Measurements from ENCODE around the gene TUBA4A. TPM values are rescaled to one million over a fixed set of nuclear protein-coding genes. Genes with fewer than 3 reads are reported as not detected.

The TUBA4A gene
- 100 to 1,000 TPM in 1 of 2 donors, 10 to 100 TPM in 1; 89.0 to 161 TPM for polyA plus RNA-seq

GRCh38 chr2:219253753-219254589 lies at the start of gene TUBA4A:
TUBA4A (minus strand) TSS chr2:219253918; CDS start chr2:219253858, 60 bp downstream.
- no peaks in the 10 kb centered on the region for H3K27me3 ChIP-seq (ENCODE audit: control insufficient read depth in 1 of 2, insufficient read depth in 2 of 2, low read length in 2 of 2)
- no peaks in the 10 kb centered on the region for H3K9me3 ChIP-seq (ENCODE audit: control insufficient read depth in 2 of 2, insufficient read depth in 1 of 2, low read depth in 1 of 2, low read length in 1 of 2)
- H3K36me3 ChIP-seq (ENCODE audit: control insufficient read depth in 2 of 2, insufficient read depth in 2 of 2, low read length in 1 of 2) = peaks cover 3 to 14% of the 10 kb centered on the region in 2 donors
- WGBS, 2 donors = 0 to 1% methylated on average over 74 to 76 of the region's 76 CpGs
- H3K4me3 ChIP-seq (ENCODE audit: low read depth in 1 of 2, low read length in 2 of 2) = peak within 1 kb of the TSS; percentile 68 to 84
- peaks cover 8 to 30% of the 10 kb centered on the region in 2 donors for H3K4me1 ChIP-seq (ENCODE audit: control insufficient read depth in 2 of 2, insufficient read depth in 2 of 2, low read length in 1 of 2)
- peak within 1 kb of the TSS; percentile 90 to 91 for H3K27ac ChIP-seq (ENCODE audit: low read depth in 2 of 2, low read length in 1 of 2)

GRCh38 chr2:219302412-219302968 lies 48.8 kb upstream of the TUBA4A start:
- Histone ChIP-seq H3K4me3 (ENCODE audit: low read depth in 1 of 2, low read length in 2 of 2) (no peak overlapping the region), H3K27ac (ENCODE audit: low read depth in 2 of 2, low read length in 1 of 2) (no peak overlapping the region), H3K36me3 (ENCODE audit: control insufficient read depth in 2 of 2, insufficient read depth in 2 of 2, low read length in 1 of 2) (no peaks in the 10 kb centered on the region), H3K4me1 (ENCODE audit: control insufficient read depth in 2 of 2, insufficient read depth in 2 of 2, low read length in 1 of 2) (peaks cover 0 to 3% of the 10 kb centered on the region in 2 donors), H3K27me3 (ENCODE audit: control insufficient read depth in 1 of 2, insufficient read depth in 2 of 2, low read length in 2 of 2) (no peaks in the 10 kb centered on the region), H3K9me3 (ENCODE audit: control insufficient read depth in 2 of 2, insufficient read depth in 1 of 2, low read depth in 1 of 2, low read length in 1 of 2) (no peaks in the 10 kb centered on the region)
- 65 to 68% methylated on average over 11 of the region's 11 CpGs for WGBS, 2 donors

- Histone ChIP-seq H3K36me3 (ENCODE audit: control insufficient read depth in 2 of 2, insufficient read depth in 2 of 2, low read length in 1 of 2) (no peaks in the 10 kb centered on the region), H3K9me3 (ENCODE audit: control insufficient read depth in 2 of 2, insufficient read depth in 1 of 2, low read depth in 1 of 2, low read length in 1 of 2) (no peaks in the 10 kb centered on the region), H3K4me1 (ENCODE audit: control insufficient read depth in 2 of 2, insufficient read depth in 2 of 2, low read length in 1 of 2) (peaks cover 0 to 3% of the 10 kb centered on the region in 2 donors), H3K4me3 (ENCODE audit: low read depth in 1 of 2, low read length in 2 of 2) (no peak overlapping the region), H3K27ac (ENCODE audit: low read depth in 2 of 2, low read length in 1 of 2) (no peak overlapping the region), H3K27me3 (ENCODE audit: control insufficient read depth in 1 of 2, insufficient read depth in 2 of 2, low read length in 2 of 2) (no peaks in the 10 kb centered on the region)
- 61 to 66% methylated on average over 5 of the region's 5 CpGs for WGBS, 2 donors
Measured at GRCh38 chr2:219300022-219300421, 46.3 kb upstream of the TUBA4A start.

- H3K27ac ChIP-seq (ENCODE audit: low read depth in 2 of 2, low read length in 1 of 2) = no peak overlapping the region
- H3K9me3 ChIP-seq (ENCODE audit: control insufficient read depth in 2 of 2, insufficient read depth in 1 of 2, low read depth in 1 of 2, low read length in 1 of 2) = no peaks in the 10 kb centered on the region
- no peaks in the 10 kb centered on the region for H3K27me3 ChIP-seq (ENCODE audit: control insufficient read depth in 1 of 2, insufficient read depth in 2 of 2, low read length in 2 of 2)
- no peak overlapping the region for H3K4me3 ChIP-seq (ENCODE audit: low read depth in 1 of 2, low read length in 2 of 2)
- WGBS, 2 donors = 74 to 75% methylated on average over 6 of the region's 6 CpGs
- H3K36me3 ChIP-seq (ENCODE audit: control insufficient read depth in 2 of 2, insufficient read depth in 2 of 2, low read length in 1 of 2) = no peaks in the 10 kb centered on the region
- peaks cover 0 to 3% of the 10 kb centered on the region in 2 donors for H3K4me1 ChIP-seq (ENCODE audit: control insufficient read depth in 2 of 2, insufficient read depth in 2 of 2, low read length in 1 of 2)
Measured at GRCh38 chr2:219299372-219299760, 45.6 kb upstream of the TUBA4A start.

- no peak overlapping the region for H3K4me3 ChIP-seq (ENCODE audit: low read depth in 1 of 2, low read length in 2 of 2)
- H3K36me3 ChIP-seq (ENCODE audit: control insufficient read depth in 2 of 2, insufficient read depth in 2 of 2, low read length in 1 of 2) = no peaks in the 10 kb centered on the region
- WGBS, 2 donors = 16 to 20% methylated on average over 15 of the region's 15 CpGs
- no peak overlapping the region for H3K27ac ChIP-seq (ENCODE audit: low read depth in 2 of 2, low read length in 1 of 2)
- H3K27me3 ChIP-seq (ENCODE audit: control insufficient read depth in 1 of 2, insufficient read depth in 2 of 2, low read length in 2 of 2) = no peaks in the 10 kb centered on the region
- H3K4me1 ChIP-seq (ENCODE audit: control insufficient read depth in 2 of 2, insufficient read depth in 2 of 2, low read length in 1 of 2) = peaks cover 0 to 3% of the 10 kb centered on the region in 2 donors
- H3K9me3 ChIP-seq (ENCODE audit: control insufficient read depth in 2 of 2, insufficient read depth in 1 of 2, low read depth in 1 of 2, low read length in 1 of 2) = no peaks in the 10 kb centered on the region
Measured at GRCh38 chr2:219298759-219299371, 45.1 kb upstream of the TUBA4A start.

- H3K27me3 ChIP-seq (ENCODE audit: control insufficient read depth in 1 of 2, insufficient read depth in 2 of 2, low read length in 2 of 2) = no peaks in the 10 kb centered on the region
- WGBS, 2 donors = 80 to 82% methylated on average over 14 of the region's 14 CpGs
Measured at GRCh38 chr2:219297766-219298456, 44.2 kb upstream of the TUBA4A start.

GRCh38 chr2:219296631-219297391 lies 43.1 kb upstream of the TUBA4A start:
- Histone ChIP-seq H3K36me3 (ENCODE audit: control insufficient read depth in 2 of 2, insufficient read depth in 2 of 2, low read length in 1 of 2) (no peaks in the 10 kb centered on the region), H3K4me1 (ENCODE audit: control insufficient read depth in 2 of 2, insufficient read depth in 2 of 2, low read length in 1 of 2) (peaks cover 0 to 3% of the 10 kb centered on the region in 2 donors), H3K27me3 (ENCODE audit: control insufficient read depth in 1 of 2, insufficient read depth in 2 of 2, low read length in 2 of 2) (no peaks in the 10 kb centered on the region), H3K4me3 (ENCODE audit: low read depth in 1 of 2, low read length in 2 of 2) (no peak overlapping the region), H3K9me3 (ENCODE audit: control insufficient read depth in 2 of 2, insufficient read depth in 1 of 2, low read depth in 1 of 2, low read length in 1 of 2) (no peaks in the 10 kb centered on the region), H3K27ac (ENCODE audit: low read depth in 2 of 2, low read length in 1 of 2) (no peak overlapping the region)
- 84 to 86% methylated on average over 25 of the region's 25 CpGs for WGBS, 2 donors

More at GRCh38 chr2:219297766-219298456, 44.2 kb upstream of the TUBA4A start:
- Histone ChIP-seq H3K4me3 (ENCODE audit: low read depth in 1 of 2, low read length in 2 of 2) (no peak overlapping the region), H3K27ac (ENCODE audit: low read depth in 2 of 2, low read length in 1 of 2) (no peak overlapping the region), H3K36me3 (ENCODE audit: control insufficient read depth in 2 of 2, insufficient read depth in 2 of 2, low read length in 1 of 2) (no peaks in the 10 kb centered on the region), H3K4me1 (ENCODE audit: control insufficient read depth in 2 of 2, insufficient read depth in 2 of 2, low read length in 1 of 2) (peaks cover 0 to 3% of the 10 kb centered on the region in 2 donors), H3K9me3 (ENCODE audit: control insufficient read depth in 2 of 2, insufficient read depth in 1 of 2, low read depth in 1 of 2, low read length in 1 of 2) (no peaks in the 10 kb centered on the region)

- H3K4me3 ChIP-seq (ENCODE audit: low read depth in 1 of 2, low read length in 2 of 2) = no peak overlapping the region
- 86 to 90% methylated on average over 14 of the region's 14 CpGs for WGBS, 2 donors
- no peaks in the 10 kb centered on the region for H3K27me3 ChIP-seq (ENCODE audit: control insufficient read depth in 1 of 2, insufficient read depth in 2 of 2, low read length in 2 of 2)
- no peak overlapping the region for H3K27ac ChIP-seq (ENCODE audit: low read depth in 2 of 2, low read length in 1 of 2)
- H3K4me1 ChIP-seq (ENCODE audit: control insufficient read depth in 2 of 2, insufficient read depth in 2 of 2, low read length in 1 of 2) = peaks cover 0 to 3% of the 10 kb centered on the region in 2 donors
- H3K9me3 ChIP-seq (ENCODE audit: control insufficient read depth in 2 of 2, insufficient read depth in 1 of 2, low read depth in 1 of 2, low read length in 1 of 2) = no peaks in the 10 kb centered on the region
- H3K36me3 ChIP-seq (ENCODE audit: control insufficient read depth in 2 of 2, insufficient read depth in 2 of 2, low read length in 1 of 2) = no peaks in the 10 kb centered on the region
Measured at GRCh38 chr2:219296142-219296541, 42.4 kb upstream of the TUBA4A start.
